ENCODE results near the gene NCAM2. TPM values are rescaled to one million over a fixed set of nuclear protein-coding genes. Genes with fewer than 3 reads are reported as not detected.

NCAM2 gene
- total RNA-seq, 1 experiment from 2014 or later, result 2.4 TPM

- no peak overlapping the region for H3K4me2 ChIP-seq (ENCODE audit: low read length)
- ChIA-PET POLR2A (ENCODE audit: unreplicated experiment) (no interaction called here), CTCF (no interaction called here)
- H3K27ac ChIP-seq (ENCODE audit: low read length), result no peak overlapping the region
- H3K79me2 ChIP-seq (ENCODE audit: low read length), result no peaks in the 10 kb centered on the region
- no peak overlapping the region for H2AFZ ChIP-seq (ENCODE audit: low read length)
- no peaks in the 10 kb centered on the region for H3K4me1 ChIP-seq (ENCODE audit: insufficient read depth, low read length)
- no peak overlapping the region for H3K9ac ChIP-seq (ENCODE audit: low read length)
- H3K36me3 ChIP-seq (ENCODE audit: low read depth, low read length), result no peaks in the 10 kb centered on the region
- no peaks in the 10 kb centered on the region for H3K9me2 ChIP-seq (replicated peaks; ENCODE audit: low read length)
- intact Hi-C loops (cut with micrococcal nuclease), result no loop called here
- H3K4me3 ChIP-seq (ENCODE audit: low read length), result no peak overlapping the region
- no peaks in the 10 kb centered on the region for H3F3A ChIP-seq (ENCODE audit: low read length, unreplicated experiment)
- BruUV-seq (replicated peaks), result no TSS peak
- H4K20me1 ChIP-seq (ENCODE audit: low read length), result no peaks in the 10 kb centered on the region
- no peaks in the 10 kb centered on the region for H3K9me3 ChIP-seq (ENCODE audit: low read length)
- no peak for ATAC-seq
- DNase-seq, result no peak
- TF ChIP-seq EZH2 (IDR thresholded peaks at IDR 0.05; ENCODE audit: low read length, unreplicated experiment) (no peak), EZH2phosphoT487 (IDR thresholded peaks at IDR 0.05; ENCODE audit: borderline replicate concordance, low read length) (no peak), CTCF (conservative IDR thresholded peaks at IDR 0.05; ENCODE audit: low read depth, low read length) (no peak)
- H3K27me3 ChIP-seq (ENCODE audit: low read length), result no peaks in the 10 kb centered on the region
Observed at GRCh38 chr21:21158376-21158918, 160.2 kb downstream of the NCAM2 start.

- CTCF ChIA-PET, result no interaction called here
- H3K4me3 ChIP-seq (ENCODE audit: low read length), result no peak overlapping the region
- H4K20me1 ChIP-seq (ENCODE audit: low read length), result no peaks in the 10 kb centered on the region
- intact Hi-C loops (cut with micrococcal nuclease), result no loop called here
- no peaks in the 10 kb centered on the region for H3K9me3 ChIP-seq (ENCODE audit: low read length)
- no TSS peak for BruUV-seq (replicated peaks)
- no peaks in the 10 kb centered on the region for H3K36me3 ChIP-seq (ENCODE audit: low read depth, low read length)
- H3K79me2 ChIP-seq (ENCODE audit: low read length), result no peaks in the 10 kb centered on the region
- POLR2A ChIA-PET (ENCODE audit: unreplicated experiment), result no interaction called here
- H3K27me3 ChIP-seq (ENCODE audit: low read length), result no peaks in the 10 kb centered on the region
- no peaks in the 10 kb centered on the region for H3K9me2 ChIP-seq (replicated peaks; ENCODE audit: low read length)
- ATAC-seq (peak; percentile 65), DNase-seq (peak; percentile 9)
- H3K4me2 ChIP-seq (ENCODE audit: low read length), result no peak overlapping the region
- H3F3A ChIP-seq (ENCODE audit: low read length, unreplicated experiment), result no peaks in the 10 kb centered on the region
- H3K9ac ChIP-seq (ENCODE audit: low read length), result no peak overlapping the region
- no peak overlapping the region for H3K27ac ChIP-seq (ENCODE audit: low read length)
- H2AFZ ChIP-seq (ENCODE audit: low read length), result no peak overlapping the region
- no peaks in the 10 kb centered on the region for H3K4me1 ChIP-seq (ENCODE audit: insufficient read depth, low read length)
- no peak for TF ChIP-seq EZH2phosphoT487 (IDR thresholded peaks at IDR 0.05; ENCODE audit: borderline replicate concordance, low read length)
- no peak for TF ChIP-seq CTCF (conservative IDR thresholded peaks at IDR 0.05; ENCODE audit: low read depth, low read length)
- TF ChIP-seq EZH2 (IDR thresholded peaks at IDR 0.05; ENCODE audit: low read length, unreplicated experiment), result no peak
Observed at GRCh38 chr21:21159253-21159899, 161.2 kb downstream of the NCAM2 start.

GRCh38 chr21:21162786-21163185, 164.6 kb downstream of the NCAM2 start:
- no peak for DNase-seq
- Histone ChIP-seq H3F3A (ENCODE audit: low read length, unreplicated experiment) (no peaks in the 10 kb centered on the region), H3K36me3 (ENCODE audit: low read depth, low read length) (no peaks in the 10 kb centered on the region), H3K9ac (ENCODE audit: low read length) (no peak overlapping the region), H3K4me2 (ENCODE audit: low read length) (no peak overlapping the region), H3K27ac (ENCODE audit: low read length) (no peak overlapping the region), H3K4me3 (ENCODE audit: low read length) (no peak overlapping the region), H3K9me3 (ENCODE audit: low read length) (no peaks in the 10 kb centered on the region), H3K4me1 (ENCODE audit: insufficient read depth, low read length) (no peaks in the 10 kb centered on the region), H4K20me1 (ENCODE audit: low read length) (no peaks in the 10 kb centered on the region), H3K79me2 (ENCODE audit: low read length) (no peaks in the 10 kb centered on the region), H3K27me3 (ENCODE audit: low read length) (no peaks in the 10 kb centered on the region), H2AFZ (ENCODE audit: low read length) (no peak overlapping the region), H3K9me2 (replicated peaks; ENCODE audit: low read length) (no peaks in the 10 kb centered on the region)
- ChIA-PET POLR2A (ENCODE audit: unreplicated experiment) (no interaction called here), CTCF (interaction anchor here (0.7 kb wide), 1 partner anchor 1699 kb away, joined by 3 read pairs; no protein-coding TSS in a partner anchor)
- no peak for ATAC-seq
- intact Hi-C loops (cut with micrococcal nuclease), result loop anchor here (5.0 to 10.0 kb wide), 3 partner anchors 50 to 1622 kb away; no protein-coding TSS in a partner anchor
- no peak for TF ChIP-seq CTCF (conservative IDR thresholded peaks at IDR 0.05; ENCODE audit: low read depth, low read length)
- no peak for TF ChIP-seq EZH2phosphoT487 (IDR thresholded peaks at IDR 0.05; ENCODE audit: borderline replicate concordance, low read length)
- no peak for TF ChIP-seq EZH2 (IDR thresholded peaks at IDR 0.05; ENCODE audit: low read length, unreplicated experiment)
- no TSS peak for BruUV-seq (replicated peaks)

All from PC-3 (cell line).